HepG2 (cell line): ENCODE results near the gene MED13L. TPM values are rescaled to one million over a fixed set of nuclear protein-coding genes. Genes with fewer than 3 reads are reported as not detected.

Source experiments
- ATAC-seq: fragments of 200-7000 bp; cut with Tn5 transposase; 3 replicates; pipeline ENCODE4 v1.9.1; 2020; ENCODE audit warnings: mild to moderate bottlenecking, moderate library complexity
- BruUV-seq: library from RNA; stranded (reverse); fragments of 400-500 nt; replicated peaks from 2 replicates; lab custom pipeline; 2021; lab: Mats Ljungman, UMichigan
- CTCF ChIA-PET: fragments of 300-600 bp; formaldehyde crosslinking; extraction: SDS; loops from one replicate; lab custom pipeline; 2021; ENCODE audit warnings: low total read pairs, inconsistent platforms, low intra/inter-chr PET ratio; lab: Yijun Ruan, JAX
- POLR2A ChIA-PET: fragments of 350-600 bp; sonication (Branson Sonifier 250); formaldehyde crosslinking; loops from one replicate; lab custom pipeline; 2020; ENCODE audit warnings: antibody characterized with exemption, inconsistent platforms; lab: Yijun Ruan, JAX
- DNase-seq: peaks from one replicate; pipeline ENCODE4 v3.0.0-alpha.2; 2015; ENCODE audit warnings: low spot score
- FAIRE-seq: peaks from 3 replicates; lab custom pipeline; 2011; peaks lifted over from hg19 to GRCh38; lab: Jason Lieb, UNC
- H2AFZ ChIP-seq: one replicate; pipeline ENCODE4 v1.6.1; 2011; ENCODE audit warnings: low read length, inconsistent platforms
- H3K27ac ChIP-seq: fragments of 300-600 bp; 3 replicates; pipeline ENCODE4 v1.8.0; 2011; ENCODE audit warnings: mixed run types, mild to moderate bottlenecking, mixed read lengths, low read length, inconsistent platforms; ENCODE audit not compliant: insufficient read depth; ENCODE audit errors: extremely low read length
- H3K27me3 ChIP-seq, 2 experiments: fragments of 200-600 bp in 1 of 2; 2 replicates in 1 of 2; 3 replicates in 1 of 2; pipeline versions ENCODE4 v1.6.0 to v1.8.0; 2011; ENCODE audit warnings: low read length in 2 of 2, mild to moderate bottlenecking in 2 of 2, moderate library complexity in 2 of 2, inconsistent platforms in 1 of 2; ENCODE audit not compliant: insufficient read depth in 2 of 2, control insufficient read depth in 1 of 2
- H3K36me3 ChIP-seq, 2 experiments: fragments of 200-600 bp in 1 of 2; replicated peaks in 1 of 2; 2 replicates in 1 of 2; 3 replicates in 1 of 2; pipeline versions ENCODE4 v1.5.1 to v1.8.0; 2011; ENCODE audit warnings: low read length in 2 of 2, inconsistent platforms in 1 of 2; ENCODE audit not compliant: insufficient read depth in 2 of 2, control insufficient read depth in 1 of 2
- H3K4me1 ChIP-seq: 2 replicates; pipeline ENCODE4 v1.5.1; 2012; ENCODE audit warnings: low read length, inconsistent platforms; ENCODE audit not compliant: insufficient read depth
- H3K4me2 ChIP-seq: 2 replicates; pipeline ENCODE4 v1.6.0; 2011; ENCODE audit warnings: low read depth, low read length, inconsistent platforms
- H3K4me3 ChIP-seq, 3 experiments: fragments of 200-600 bp in 1 of 3; sonication (generic), shearing (Covaris generic) in 1 of 3; replicated peaks in 1 of 3; 2 replicates each; pipeline ENCODE4 v1.5.1; 2011 to 2016; ENCODE audit warnings: low read length in 3 of 3, inconsistent platforms in 2 of 3, low read depth in 2 of 3, mild to moderate bottlenecking in 2 of 3, control low read depth in 1 of 3, mixed read lengths in 1 of 3; ENCODE audit not compliant: insufficient read depth in 1 of 3
- H3K79me2 ChIP-seq: one replicate; pipeline ENCODE4 v1.6.1; 2011; ENCODE audit warnings: low read length, inconsistent platforms; ENCODE audit not compliant: insufficient read depth
- H3K9ac ChIP-seq: 2 replicates; pipeline ENCODE4 v1.6.0; 2011; ENCODE audit warnings: mild to moderate bottlenecking, low read depth, low read length, inconsistent platforms; ENCODE audit not compliant: insufficient read depth
- H3K9me3 ChIP-seq: 2 replicates; pipeline ENCODE4 v1.5.1; 2012; ENCODE audit warnings: mild to moderate bottlenecking, low read length
- H4K20me1 ChIP-seq: 2 replicates; pipeline ENCODE4 v1.6.0; 2011; ENCODE audit warnings: inconsistent platforms, mild to moderate bottlenecking, low read length, moderate library complexity; ENCODE audit not compliant: insufficient read depth
- AGO1 ChIP-seq: fragments of 200-400 bp; formaldehyde crosslinking; IDR thresholded peaks from 2 replicates; pipeline ENCODE4 v1.6.1; 2017; ENCODE audit warnings: mild to moderate bottlenecking, low read depth, low read length, moderate library complexity; ENCODE audit not compliant: poor library complexity, severe bottlenecking
- CEBPG ChIP-seq: IDR thresholded peaks from 2 replicates; pipeline ENCODE4 v1.6.1; 2016
- ELF3 ChIP-seq: IDR thresholded peaks from 2 replicates; pipeline ENCODE4 v1.6.1; 2016; ENCODE audit warnings: missing genetic modification reagents, missing compliant biosample characterization
- FOXP1 ChIP-seq, 2 experiments: fragments of 450-650 bp in 1 of 2; IDR thresholded peaks; 2 replicates each; pipeline ENCODE4 v1.6.1; 2017 to 2018; ENCODE audit warnings: antibody characterized with exemption in 1 of 2
- HNF1B ChIP-seq: sonication (generic); formaldehyde crosslinking; IDR thresholded peaks from 2 replicates; pipeline ENCODE4 v1.5.1; 2020; ENCODE audit warnings: mild to moderate bottlenecking, moderate library complexity, missing genetic modification reagents
- NONO ChIP-seq, 2 experiments: fragments of 450-650 bp in 1 of 2; sonication (generic) in 1 of 2; formaldehyde crosslinking in 1 of 2; IDR thresholded peaks in 1 of 2; conservative IDR thresholded peaks in 1 of 2; 2 replicates each; pipeline versions ENCODE4 v1.6.1 to v1.8.0; 2017 to 2022; ENCODE audit warnings: mild to moderate bottlenecking in 1 of 2, missing genetic modification reagents in 1 of 2, moderate library complexity in 1 of 2
- PATZ1 ChIP-seq: sonication (generic); formaldehyde crosslinking; IDR thresholded peaks from 2 replicates; pipeline ENCODE4 v1.4.0; 2020; ENCODE audit warnings: missing genetic modification reagents
- POGZ ChIP-seq: sonication (generic); formaldehyde crosslinking; IDR thresholded peaks from 2 replicates; pipeline ENCODE4 v1.4.0; 2020; ENCODE audit warnings: mild to moderate bottlenecking, missing genetic modification reagents
- PRMT3 ChIP-seq: sonication (generic); formaldehyde crosslinking; IDR thresholded peaks from 2 replicates; pipeline ENCODE4 v1.8.1; 2022; ENCODE audit warnings: low read depth, mild to moderate bottlenecking, moderate library complexity, missing genetic modification reagents, borderline replicate concordance
- REXO4 ChIP-seq: sonication (generic); formaldehyde crosslinking; IDR thresholded peaks from 2 replicates; pipeline ENCODE4 v1.8.0; 2022; ENCODE audit warnings: missing genetic modification reagents, mild to moderate bottlenecking, borderline replicate concordance
- ZFP41 ChIP-seq: sonication (generic); formaldehyde crosslinking; IDR thresholded peaks from 2 replicates; pipeline ENCODE4 v1.4.0; 2020; ENCODE audit warnings: mild to moderate bottlenecking, missing genetic modification reagents, borderline replicate concordance
- ZNF20 ChIP-seq: sonication (generic); formaldehyde crosslinking; IDR thresholded peaks from 2 replicates; pipeline ENCODE4 v1.4.0; 2020; ENCODE audit warnings: mild to moderate bottlenecking, moderate library complexity, missing genetic modification reagents
- ZNF33A ChIP-seq: sonication (generic); formaldehyde crosslinking; IDR thresholded peaks from 2 replicates; pipeline ENCODE4 v1.5.1; 2020; ENCODE audit warnings: missing genetic modification reagents, mild to moderate bottlenecking, moderate library complexity, borderline replicate concordance
- ZNF546 ChIP-seq: sonication (generic); formaldehyde crosslinking; conservative IDR thresholded peaks from 2 replicates; pipeline ENCODE4 v1.8.1; 2023; ENCODE audit warnings: mild to moderate bottlenecking, missing genetic modification reagents
- ZNF709 ChIP-seq: sonication (generic); formaldehyde crosslinking; IDR thresholded peaks from 2 replicates; pipeline ENCODE4 v1.5.0; 2020; ENCODE audit warnings: mild to moderate bottlenecking, missing genetic modification reagents
- WGBS: methylation state at CpG from one replicate; pipeline ENCODE4 v1.1.6; 2017; ENCODE audit warnings: low lambda C conversion rate; 5-methylcytosine and 5-hydroxymethylcytosine counted together
- in situ Hi-C: cut with HindIII; loops from 2 replicates; pipeline ENCODE4 v1.10.0; 2017; ENCODE audit warnings: low pct_unique_long_range_greater_than_20kb; ENCODE audit not compliant: extremely low pct_ligation_motif_present
- intact Hi-C: fragments of 100-400 bp; cut with micrococcal nuclease; formaldehyde crosslinking; loops from one replicate; pipeline ENCODE4 v1.10.0; 2022; ENCODE audit not compliant: unreplicated experiment
- polyA plus RNA-seq, 8 experiments: library from polyadenylated mRNA; depleted of rRNA in 3 of 8; stranded (reverse) in 7 of 8; unstranded in 1 of 8; fragments of >200 nt; fragmentation: Illumina TruSeq in 4 of 8; extraction: Trizol in 4 of 8; gene quantifications; 2 replicates each; pipeline versions ENCODE4 v1.2.1 to v1.2.3, GENCODE V29; 2011 to 2016; ENCODE audit warnings: low read depth in 4 of 8, missing spikeins in 1 of 8, mixed read lengths in 1 of 8; ENCODE audit not compliant: insufficient read depth in 1 of 8
- total RNA-seq, 5 experiments: library from RNA; depleted of rRNA; stranded (reverse); fragments of >200 nt; fragmentation: Illumina TruSeq; extraction: Trizol; gene quantifications; 2 replicates each; pipeline ENCODE4 v1.2.3, GENCODE V29; 2016; ENCODE audit warnings: low read depth in 1 of 5

The MED13L gene
- total and polyA plus RNA-seq, 2 of the 13 experiments (the other 11 are each of a cell fraction or from before 2014, with no cell fraction given) = 24.8 to 38.9 TPM

- FAIRE-seq = no peak
- Histone ChIP-seq H3K36me3 (no peaks in the 10 kb centered on the region; a peak in 1 of 5 replicates), H3K4me1 (peaks cover 47% of the 10 kb centered on the region), H2AFZ (no peak overlapping the region), H3K4me2 (no peak overlapping the region), H3K9ac (no peak overlapping the region)
- no peak for DNase-seq
- BruUV-seq = no TSS peak
- POLR2A ChIA-PET = no interaction called here
- in situ Hi-C loops = no loop called here
- ATAC-seq = peak; percentile 56
- TF ChIP-seq CEBPG (0 out of 2 replicates have a peak, but pooled peaks have one; percentile 26), ZNF20 (CRISPR knock-in tag) (no peak), POGZ (CRISPR knock-in tag) (0 out of 2 replicates have a peak, but pooled peaks have one; percentile 21), AGO1 (no peak)
- TF ChIP-seq, all 625 proteins: peak for 2
- H4K20me1 ChIP-seq = 0 out of 2 replicates have a peak, but pooled peaks cover 10% of the 10 kb centered on the region
- H3K27me3 ChIP-seq = no peaks in the 10 kb centered on the region
- CTCF ChIA-PET = no interaction called here
- no peak overlapping the region for H3K4me3 ChIP-seq
- H3K9me3 ChIP-seq = no peaks in the 10 kb centered on the region
- peak overlapping the region; percentile 10 for H3K27ac ChIP-seq
- 62% methylated on average over 3 of the region's 4 CpGs for WGBS
- intact Hi-C loops = no loop called here
- peaks cover 60% of the 10 kb centered on the region for H3K79me2 ChIP-seq
Observed at GRCh38 chr12:116125956-116126566, 151.4 kb downstream of the MED13L start.

- Histone ChIP-seq H3K4me2 (no peak overlapping the region), H3K4me3 (no peak overlapping the region), H2AFZ (no peak overlapping the region), H3K9me3 (no peaks in the 10 kb centered on the region), H3K27ac (no peak overlapping the region), H3K79me2 (peaks cover 54% of the 10 kb centered on the region), H3K36me3 (no peaks in the 10 kb centered on the region; a peak in 1 of 5 replicates), H3K4me1 (peaks cover 47% of the 10 kb centered on the region), H3K9ac (no peak overlapping the region), H4K20me1 (0 out of 2 replicates have a peak, but pooled peaks cover 10% of the 10 kb centered on the region), H3K27me3 (no peaks in the 10 kb centered on the region)
- ChIA-PET CTCF (no interaction called here), POLR2A (no interaction called here)
- in situ Hi-C loops (no loop called here), intact Hi-C loops (no loop called here)
- WGBS = 72% methylated on average over 2 of the region's 2 CpGs
- FAIRE-seq (no peak), ATAC-seq (no peak), DNase-seq (no peak)
- BruUV-seq = no TSS peak
- no peak for TF ChIP-seq PATZ1 (CRISPR knock-in tag)
- TF ChIP-seq REXO4 (CRISPR knock-in tag) = no peak
- TF ChIP-seq ZNF546 (CRISPR knock-in tag) = no peak
- no peak for TF ChIP-seq ZNF709 (CRISPR knock-in tag)
- no peak for TF ChIP-seq HNF1B (CRISPR knock-in tag)
- no peak for TF ChIP-seq FOXP1 (IDR thresholded peaks at IDR 0.05)
- no peak for TF ChIP-seq FOXP1 (CRISPR knock-in tag; IDR thresholded peaks at IDR 0.05)
- TF ChIP-seq ZFP41 (CRISPR knock-in tag) = no peak
- no peak for TF ChIP-seq ELF3 (CRISPR knock-in tag)
- TF ChIP-seq NONO (IDR thresholded peaks at IDR 0.05) = no peak
- no peak for TF ChIP-seq NONO (CRISPR knock-in tag; conservative IDR thresholded peaks at IDR 0.05)
- no peak for TF ChIP-seq ZNF33A (CRISPR knock-in tag)
- no peak for TF ChIP-seq PRMT3 (CRISPR knock-in tag)
Observed at GRCh38 chr12:116125084-116125483, 152.4 kb downstream of the MED13L start.
